ENCODE data around the gene THAP4. TPM values are rescaled to one million over a fixed set of nuclear protein-coding genes. Genes with fewer than 3 reads are reported as not detected.
A peak's percentile ranks its signal among the peaks of the same experiment; 100 is the strongest.

Gene THAP4
- total and polyA plus RNA-seq, 5 experiments from 2014 or later: 28.4 to 58.4 (median 31.8) TPM

DNA sequence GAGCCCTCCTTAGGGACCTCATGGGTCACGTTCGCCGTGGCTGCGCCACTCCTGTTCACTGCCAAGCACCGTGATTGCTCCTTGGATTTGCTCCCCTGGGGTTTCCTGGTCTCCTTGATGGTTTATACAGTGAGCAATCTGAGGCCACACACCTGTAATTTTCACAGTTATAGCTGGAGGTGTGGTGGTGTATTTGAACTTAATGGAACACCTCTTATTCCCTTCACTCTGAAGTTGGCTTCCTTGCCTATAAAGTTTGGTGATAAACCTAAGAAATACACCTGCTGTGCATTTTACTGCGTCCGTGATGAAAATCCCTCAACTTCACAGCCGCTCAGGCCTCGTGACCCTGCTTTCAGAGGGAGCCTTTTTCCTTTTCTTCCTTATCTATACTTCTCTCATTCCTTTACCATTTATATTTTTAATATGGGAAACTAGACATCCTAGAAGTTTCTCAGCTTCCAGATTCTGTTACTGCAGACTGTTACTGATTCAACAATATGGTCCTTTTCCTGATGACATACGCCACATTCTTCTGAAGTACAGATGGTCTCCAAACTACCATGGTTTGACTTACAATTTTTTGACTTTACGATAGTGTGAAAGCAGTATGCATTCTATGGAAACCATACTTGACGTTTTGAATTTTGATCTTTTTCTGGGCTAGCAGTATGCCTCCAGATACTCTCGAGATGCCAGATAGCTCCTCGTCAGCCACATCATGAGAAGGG lies 9.1 kb upstream of the THAP4 start:
- no peak overlapping the region for H3K4me3 Mint-ChIP-seq
- H3K9me3 Mint-ChIP-seq: no peaks in the 10 kb centered on the region
- no peaks in the 10 kb centered on the region for H3K27me3 Mint-ChIP-seq
- POLR2A ChIA-PET: no interaction called here
- peaks cover 17 to 57% (median 41%) of the 10 kb centered on the region in 4 donors for H3K4me1 Mint-ChIP-seq
- H3K27ac Mint-ChIP-seq: peak overlapping the region in 1 of 10 donors; percentile 20
- H3K36me3 Mint-ChIP-seq: peaks cover 0 to 18% (median 0%) of the 10 kb centered on the region in 3 donors
- ATAC-seq (no peak), DNase-seq (no peak)

DNA sequence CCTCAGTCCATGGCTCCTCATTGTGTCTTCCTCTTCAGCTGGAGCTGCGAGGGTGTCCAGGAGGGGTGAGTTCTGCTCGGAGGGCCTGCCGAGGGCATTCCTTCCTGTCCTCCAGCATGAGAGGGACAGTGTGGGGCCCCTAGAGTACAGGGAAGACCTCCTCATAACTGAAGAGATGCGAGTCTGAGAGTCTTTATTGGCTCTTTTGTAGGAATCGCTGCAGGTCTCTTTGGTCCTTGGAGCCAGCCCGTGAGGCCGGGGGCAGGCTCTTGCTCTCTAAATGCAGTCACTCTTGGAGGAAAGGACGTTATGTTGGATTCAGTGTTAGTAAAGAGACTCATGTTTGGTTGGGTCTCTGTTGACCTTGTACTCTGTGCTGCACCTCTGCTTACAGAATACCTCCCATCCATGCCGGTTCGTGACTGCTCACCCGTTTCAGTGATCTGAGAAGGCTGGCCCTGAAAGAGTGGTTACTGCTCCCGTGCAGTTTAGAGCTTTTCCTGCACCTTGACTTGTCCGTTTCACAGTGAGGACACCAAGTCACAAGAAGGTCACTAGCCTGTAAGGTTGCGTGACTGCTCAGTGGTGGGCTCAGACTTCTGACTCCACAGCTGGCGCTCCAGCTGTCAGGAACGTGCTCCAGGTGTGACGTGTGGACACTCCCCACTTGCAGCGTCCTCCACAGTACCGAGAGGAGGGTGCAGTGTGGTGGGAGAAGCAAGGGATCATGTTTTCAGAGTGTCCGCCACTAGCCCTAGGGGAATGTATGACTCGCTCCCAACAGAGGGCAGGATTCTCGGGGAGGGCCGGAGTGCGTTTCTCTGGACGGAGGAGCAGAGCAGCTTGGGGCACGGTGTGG lies 8.3 kb upstream of the THAP4 start:
- H3K27me3 Mint-ChIP-seq: no peaks in the 10 kb centered on the region
- peaks cover 0 to 13% (median 0%) of the 10 kb centered on the region in 3 donors for H3K36me3 Mint-ChIP-seq
- H3K4me3 Mint-ChIP-seq: no peak overlapping the region
- H3K9me3 Mint-ChIP-seq: no peaks in the 10 kb centered on the region
- no peak overlapping the region for H3K27ac Mint-ChIP-seq
- ATAC-seq (no peak), DNase-seq (no peak)
- POLR2A ChIA-PET: interaction anchor here (0.5 kb wide), 1 partner anchor 40 kb away, joined by 3 read pairs; no protein-coding TSS in a partner anchor
- peaks cover 25 to 64% (median 46%) of the 10 kb centered on the region in 4 donors for H3K4me1 Mint-ChIP-seq

DNA sequence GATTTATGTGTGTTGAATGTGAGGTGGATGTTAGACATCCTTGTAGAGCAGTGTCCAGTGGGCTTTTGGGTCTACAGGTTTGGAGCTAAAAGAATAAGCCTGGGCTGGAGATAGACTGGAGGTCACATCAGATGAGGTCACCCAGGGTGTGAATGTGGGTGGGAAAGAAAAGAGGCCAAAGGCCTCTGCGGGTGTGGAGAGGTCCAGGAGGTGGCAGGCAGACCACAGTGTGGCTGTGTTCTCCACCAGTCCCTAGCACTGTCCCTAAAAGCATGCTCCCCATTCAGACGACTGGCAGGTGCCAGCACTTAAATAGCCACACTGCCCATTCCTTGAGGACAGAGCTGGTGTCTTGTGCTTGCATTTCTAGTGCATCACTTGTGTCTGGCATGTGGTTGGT lies 4.7 kb upstream of the THAP4 start:
- Mint-ChIP-seq H3K36me3 (peaks cover 0 to 16% (median 0%) of the 10 kb centered on the region in 3 donors), H3K27ac (peak overlapping the region in 4 of 10 donors; percentile 1 to 60 (median 22)), H3K9me3 (no peaks in the 10 kb centered on the region), H3K4me3 (peak overlapping the region in 1 of 10 donors; percentile 31), H3K4me1 (peaks cover 32 to 71% (median 57%) of the 10 kb centered on the region in 4 donors), H3K27me3 (no peaks in the 10 kb centered on the region)
- ATAC-seq (no peak), DNase-seq (no peak)
- POLR2A ChIA-PET: interaction anchor here (0.7 kb wide), 2 partner anchors 51 to 59 kb away, joined by 5 to 6 read pairs; no protein-coding TSS in a partner anchor

DNA sequence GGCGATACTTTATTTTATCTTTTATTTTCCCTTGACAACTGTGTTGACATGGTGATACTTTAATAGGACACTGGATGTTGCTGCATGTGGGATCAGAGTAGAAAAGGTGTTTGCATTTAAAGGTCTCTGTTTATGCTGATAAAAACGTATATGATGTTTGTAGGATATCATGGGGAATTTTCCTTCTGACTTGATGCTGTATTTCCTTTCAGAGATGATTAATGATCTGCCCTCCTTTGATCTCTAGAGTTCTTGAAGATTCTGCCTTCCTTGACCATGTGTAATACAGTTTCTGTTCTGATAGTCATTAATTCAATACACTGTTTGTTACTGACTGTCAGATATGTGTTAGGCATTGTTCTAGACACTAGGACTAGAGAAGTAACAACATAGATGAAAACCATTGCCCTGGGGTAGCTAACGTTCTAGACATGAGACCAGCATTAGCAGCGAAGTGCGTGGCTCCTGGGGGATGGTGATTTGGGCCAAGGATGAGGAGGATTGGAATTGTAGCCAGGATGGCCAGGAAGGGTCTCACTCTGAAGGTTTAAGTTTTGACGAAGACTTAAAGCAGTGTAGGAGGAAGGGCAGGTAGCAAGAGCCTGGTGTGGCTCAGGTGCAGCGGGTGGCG lies 3.3 kb upstream of the THAP4 start:
- H3K27ac Mint-ChIP-seq: peak overlapping the region in 8 of 10 donors; percentile 15 to 84 (median 55)
- peaks cover 0 to 16% (median 0%) of the 10 kb centered on the region in 3 donors for H3K36me3 Mint-ChIP-seq
- H3K9me3 Mint-ChIP-seq: no peaks in the 10 kb centered on the region
- peak overlapping the region in 9 of 10 donors; percentile 8 to 80 (median 61) for H3K4me3 Mint-ChIP-seq
- H3K4me1 Mint-ChIP-seq: peaks cover 33 to 68% (median 62%) of the 10 kb centered on the region in 4 donors
- POLR2A ChIA-PET: interaction anchor here (1.0 kb wide), 1 partner anchor 46 kb away, joined by 3 read pairs; the partner anchor contains the start of gene DTYMK
- no peak for ATAC-seq
- no peaks in the 10 kb centered on the region for H3K27me3 Mint-ChIP-seq
- no peak for DNase-seq

DNA sequence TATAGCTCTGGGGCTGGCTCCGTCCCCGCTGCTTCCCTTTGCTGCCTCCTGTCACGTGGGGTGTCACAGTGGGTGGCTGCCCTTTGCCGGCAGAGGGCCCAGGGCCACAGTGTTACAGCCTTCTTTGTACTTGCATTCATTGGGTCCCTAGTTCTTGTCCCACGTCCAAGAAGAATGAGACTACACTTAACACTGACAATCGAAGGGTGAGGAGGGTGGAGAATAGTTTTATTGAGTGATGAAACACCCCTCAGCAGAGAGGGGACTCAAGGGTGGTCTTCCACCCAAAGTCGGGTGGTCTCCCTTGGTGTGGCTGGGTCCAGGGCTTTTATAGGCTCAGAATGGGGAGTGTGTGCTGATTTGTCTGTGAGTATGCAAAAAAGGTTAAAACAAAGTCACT lies 2.4 kb upstream of the THAP4 start:
- Mint-ChIP-seq H3K9me3 (no peaks in the 10 kb centered on the region), H3K27me3 (no peaks in the 10 kb centered on the region), H3K4me3 (peak overlapping the region in 9 of 10 donors; percentile 11 to 80 (median 59)), H3K36me3 (peaks cover 0 to 11% (median 0%) of the 10 kb centered on the region in 3 donors), H3K4me1 (peaks cover 33 to 70% (median 65%) of the 10 kb centered on the region in 4 donors), H3K27ac (peak overlapping the region in 6 of 10 donors; percentile 8 to 85 (median 58))
- POLR2A ChIA-PET: interaction anchor here (2.8 kb wide), 1 partner anchor 48 kb away, joined by 19 read pairs; the partner anchor contains the start of gene DTYMK
- ATAC-seq (no peak), DNase-seq (no peak)

DNA sequence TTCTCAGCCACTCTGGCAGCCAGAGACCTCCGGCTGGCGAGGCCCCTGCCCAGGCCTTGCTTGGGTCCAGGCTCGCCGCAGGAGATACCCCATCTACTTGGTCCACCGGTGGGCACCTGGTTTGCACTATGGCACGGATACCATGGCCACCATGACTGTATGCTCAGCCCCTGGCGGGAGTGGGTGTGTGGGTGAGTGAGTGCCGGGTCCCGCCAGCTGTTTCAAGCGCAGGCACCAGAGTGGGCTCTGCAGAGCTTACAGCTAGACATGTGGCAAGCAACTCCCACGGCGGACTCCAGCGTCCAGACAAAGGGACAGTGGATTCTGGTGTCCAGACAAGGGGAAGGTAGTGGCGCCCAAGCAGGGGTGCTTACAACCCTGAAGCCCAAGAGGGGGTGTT lies 2.0 kb upstream of the THAP4 start:
- POLR2A ChIA-PET: interaction anchor here (2.1 to 2.8 kb wide), 3 partner anchors 29 to 63 kb away, joined by 13 to 19 read pairs (median 14); partner anchors contain the start of genes DTYMK and ING5
- no peak for ATAC-seq
- Mint-ChIP-seq H3K27ac (peak overlapping the region in 9 of 10 donors; percentile 40 to 97 (median 92)), H3K4me1 (peaks cover 31 to 65% (median 63%) of the 10 kb centered on the region in 4 donors), H3K9me3 (no peaks in the 10 kb centered on the region), H3K27me3 (no peaks in the 10 kb centered on the region), H3K36me3 (peaks cover 0 to 10% (median 0%) of the 10 kb centered on the region in 3 donors), H3K4me3 (peak overlapping the region; percentile 80 to 98 (median 91))
- DNase-seq: no peak

DNA sequence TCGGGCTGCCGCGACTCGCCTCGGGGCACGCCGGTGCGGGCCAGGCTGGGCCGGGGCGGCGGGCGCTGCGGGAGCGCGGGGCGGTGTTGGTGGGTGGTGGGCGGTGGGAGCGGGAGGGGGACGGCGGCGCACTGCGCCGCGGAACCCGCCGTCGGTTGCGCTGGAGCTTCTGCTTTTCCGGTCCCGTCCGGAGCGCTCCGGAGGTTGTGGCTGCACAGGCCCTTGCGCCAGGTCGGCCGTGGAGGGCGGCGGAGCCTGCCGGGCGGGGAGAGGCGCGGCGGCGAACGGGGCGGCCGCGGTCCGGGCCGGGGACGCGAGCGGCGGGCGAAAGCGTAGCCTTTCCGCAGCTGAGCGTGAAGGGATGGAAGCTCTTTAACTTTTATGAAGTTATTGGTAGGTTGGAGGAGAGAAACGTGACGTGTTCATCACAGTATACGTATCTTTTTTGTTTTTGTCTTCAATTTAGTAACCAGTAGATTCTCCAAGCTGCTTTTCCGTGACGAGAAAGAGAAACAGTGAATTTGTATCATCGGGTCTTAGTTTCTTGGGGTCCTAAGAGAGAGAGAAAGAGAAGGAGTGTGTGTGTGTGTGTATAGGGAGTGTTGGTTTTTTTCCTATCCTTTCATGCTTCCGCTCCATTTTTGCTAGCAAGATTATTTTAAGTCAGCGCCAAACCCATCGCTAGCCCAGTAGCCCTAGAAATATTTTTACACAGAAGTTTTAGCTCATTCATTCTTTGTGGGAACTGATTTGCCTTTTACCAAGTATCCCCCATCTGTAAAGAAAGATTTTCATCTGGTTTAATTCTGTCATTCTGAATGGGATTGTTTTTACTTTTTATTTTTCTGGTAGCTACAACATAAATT lies 1.1 kb upstream of the THAP4 start:
- peaks cover 0 to 14% (median 0%) of the 10 kb centered on the region in 3 donors for H3K36me3 Mint-ChIP-seq
- DNase-seq: peak in 7 of 10 donors; percentile 7 to 73 (median 36)
- POLR2A ChIA-PET: interaction anchor here (1.0 to 2.8 kb wide), 7 partner anchors 28 to 1072 kb away, joined by 4 to 19 read pairs (median 7); partner anchors contain the start of genes D2HGDH, DTYMK, HDLBP and ING5
- no peaks in the 10 kb centered on the region for H3K9me3 Mint-ChIP-seq
- H3K27me3 Mint-ChIP-seq: no peaks in the 10 kb centered on the region
- peak overlapping the region; percentile 80 to 98 (median 91) for H3K4me3 Mint-ChIP-seq
- peak overlapping the region; percentile 83 to 97 (median 94) for H3K27ac Mint-ChIP-seq
- ATAC-seq: peak; percentile 44 to 54
- H3K4me1 Mint-ChIP-seq: peaks cover 31 to 63% (median 61%) of the 10 kb centered on the region in 4 donors

DNA sequence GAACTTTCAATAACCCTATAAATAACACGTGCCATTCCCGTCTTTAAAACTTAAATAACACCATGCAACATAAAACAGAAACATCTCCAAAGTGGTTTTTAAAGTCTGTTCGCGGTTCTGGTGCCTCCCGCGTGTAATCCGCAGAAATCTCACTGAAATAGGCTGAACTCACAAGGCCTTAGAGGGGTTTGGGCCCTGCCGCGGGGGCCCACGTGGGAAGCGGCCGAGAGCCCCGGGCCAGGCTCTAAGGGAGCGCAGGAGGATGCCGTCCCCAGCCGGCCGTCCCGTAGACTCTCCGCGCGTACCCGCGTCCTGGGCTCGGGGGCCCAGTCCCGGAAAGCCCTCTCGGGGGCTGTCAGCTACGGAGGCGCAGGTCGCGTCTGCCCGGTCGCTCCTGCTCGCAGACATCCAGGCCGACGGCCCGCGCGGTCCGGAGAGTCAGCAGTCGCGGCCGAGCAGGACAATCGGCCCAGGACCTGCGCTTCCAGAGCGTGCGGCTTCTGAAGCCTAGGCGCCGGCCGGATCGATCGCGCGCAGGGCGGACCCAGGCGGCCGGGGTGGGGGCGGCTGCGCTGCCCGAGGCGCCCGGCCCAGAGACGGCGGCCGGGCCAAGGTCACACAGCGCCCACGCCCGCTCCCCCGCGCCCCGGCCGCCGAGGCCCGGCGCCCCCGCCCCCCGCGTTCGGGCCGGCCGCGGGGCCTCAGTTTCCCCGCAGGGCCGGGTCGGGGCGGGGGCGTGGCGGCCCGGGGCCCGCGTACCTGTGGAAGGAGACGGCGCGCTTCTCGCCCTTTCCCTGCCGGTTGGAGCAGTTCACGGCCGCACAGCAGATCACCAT lies 558 bp downstream of the THAP4 start:
- no peaks in the 10 kb centered on the region for H3K27me3 Mint-ChIP-seq
- H3K4me1 Mint-ChIP-seq: peaks cover 24 to 54% (median 50%) of the 10 kb centered on the region in 4 donors
- ATAC-seq: peak; percentile 31 to 43
- H3K36me3 Mint-ChIP-seq: peaks cover 0 to 24% (median 4%) of the 10 kb centered on the region in 3 donors
- peak in 7 of 10 donors; percentile 16 to 37 (median 29) for DNase-seq
- peak overlapping the region; percentile 5 to 91 (median 80) for H3K27ac Mint-ChIP-seq
- POLR2A ChIA-PET: interaction anchor here (1.5 to 2.8 kb wide), 4 partner anchors 27 to 1071 kb away, joined by 4 to 19 read pairs (median 10); partner anchors contain the start of genes D2HGDH and DTYMK
- no peaks in the 10 kb centered on the region for H3K9me3 Mint-ChIP-seq
- H3K4me3 Mint-ChIP-seq: peak overlapping the region; percentile 70 to 89 (median 84)

DNA sequence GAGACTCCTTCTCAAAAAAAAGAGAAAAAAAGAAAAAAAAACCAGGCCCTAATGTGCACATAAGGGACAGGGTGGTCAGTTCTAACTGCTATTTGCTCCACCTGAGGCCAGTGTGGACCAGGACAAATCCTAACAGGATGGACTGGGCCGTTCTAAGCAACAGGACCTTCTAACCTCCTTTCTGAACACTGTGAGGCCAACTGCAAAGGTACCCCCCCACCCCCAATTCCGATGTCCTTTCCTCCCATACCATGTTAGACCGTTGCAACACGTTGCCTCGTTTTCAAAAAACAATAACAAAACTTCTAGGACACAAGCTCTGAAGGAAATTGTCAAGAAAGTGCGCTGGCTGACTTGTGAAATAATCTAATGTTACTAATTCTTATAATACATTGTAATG lies 1.2 kb downstream of the THAP4 start:
- no peaks in the 10 kb centered on the region for H3K9me3 Mint-ChIP-seq
- no peak for ATAC-seq
- H3K27me3 Mint-ChIP-seq: no peaks in the 10 kb centered on the region
- peaks cover 0 to 30% (median 4%) of the 10 kb centered on the region in 3 donors for H3K36me3 Mint-ChIP-seq
- peak overlapping the region; percentile 70 to 89 (median 84) for H3K4me3 Mint-ChIP-seq
- H3K4me1 Mint-ChIP-seq: peaks cover 21 to 48% (median 45%) of the 10 kb centered on the region in 4 donors
- H3K27ac Mint-ChIP-seq: peak overlapping the region in 9 of 10 donors; percentile 51 to 91 (median 83)
- no peak for DNase-seq
- POLR2A ChIA-PET: no interaction called here

DNA sequence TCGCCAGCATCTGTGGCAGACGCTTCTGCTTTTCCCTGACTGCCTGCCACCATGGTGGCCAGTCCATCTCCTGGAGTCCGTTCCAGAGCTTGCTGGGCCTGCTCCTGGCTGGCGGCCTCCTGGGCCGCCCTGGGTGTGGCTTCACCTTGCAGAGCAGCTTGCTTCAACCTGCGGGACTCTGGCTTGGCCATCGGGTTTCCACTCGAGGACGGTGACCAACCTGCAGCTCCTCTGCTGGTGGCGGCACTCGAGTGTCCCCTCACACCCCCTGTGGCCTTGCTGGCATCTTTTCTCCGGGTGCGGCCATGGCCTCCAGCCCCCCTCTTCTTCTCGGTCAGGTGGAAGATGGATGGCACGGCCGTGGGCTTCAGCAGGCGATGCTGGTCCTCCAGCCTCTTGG lies 3.4 kb downstream of the THAP4 start:
- H3K4me1 Mint-ChIP-seq: peaks cover 13 to 35% (median 33%) of the 10 kb centered on the region in 4 donors
- POLR2A ChIA-PET: no interaction called here
- ATAC-seq (no peak), DNase-seq (no peak)
- H3K27ac Mint-ChIP-seq: peak overlapping the region in 1 of 10 donors; percentile 20
- H3K27me3 Mint-ChIP-seq: no peaks in the 10 kb centered on the region
- peaks cover 0 to 42% (median 6%) of the 10 kb centered on the region in 3 donors for H3K36me3 Mint-ChIP-seq
- no peaks in the 10 kb centered on the region for H3K9me3 Mint-ChIP-seq
- no peak overlapping the region for H3K4me3 Mint-ChIP-seq
